GM23338 (cell line): ENCODE data around the gene TESK2.

Experiments used
- EZH2 ChIP-seq: fragments of 200-600 bp; sonication (generic); IDR thresholded peaks from one replicate; pipeline ENCODE4 v1.8.0; 2017; ENCODE audit warnings: antibody characterized with exemption, mild to moderate bottlenecking, low read depth; ENCODE audit not compliant: unreplicated experiment
- JUNB ChIP-seq: IDR thresholded peaks from one replicate; pipeline ENCODE4 v1.6.1; 2016; ENCODE audit warnings: antibody characterized with exemption; ENCODE audit not compliant: unreplicated experiment
- POLR2AphosphoS5 ChIP-seq: IDR thresholded peaks from 2 replicates; pipeline ENCODE4 v1.6.1; 2016; ENCODE audit warnings: antibody characterized with exemption, low read depth
- TF ChIP-seq, protein P1 (sequence below), 2 experiments: fragments of 200-600 bp in 1 of 2; sonication (generic) in 1 of 2; conservative IDR thresholded peaks; 2 replicates each; pipeline versions ENCODE4 v1.5.1 to v1.6.1; 2016 to 2017; ENCODE audit warnings: antibody characterized with exemption in 2 of 2, low read depth in 2 of 2, mild to moderate bottlenecking in 2 of 2, moderate library complexity in 1 of 2

DNA sequence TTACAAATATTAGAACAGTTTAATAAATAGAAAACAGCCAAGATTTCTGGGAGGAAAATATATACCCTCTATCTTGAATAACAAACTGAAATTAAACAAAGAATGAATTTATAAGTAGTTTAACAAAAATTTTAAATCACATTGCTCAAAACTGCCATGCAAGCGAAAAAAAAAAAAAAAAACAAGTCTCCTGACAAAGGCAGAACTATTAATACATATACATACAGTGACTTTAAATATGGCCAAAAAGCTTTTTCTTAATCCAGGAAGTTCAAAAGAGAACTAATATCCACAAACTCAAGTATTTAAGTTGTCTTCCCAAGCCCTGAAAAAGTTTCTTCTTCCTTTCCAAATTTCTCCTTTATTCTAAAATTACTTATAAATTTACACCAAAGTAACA is 87.2 kb downstream of the TESK2 start:
- TF ChIP-seq, protein P1, sequence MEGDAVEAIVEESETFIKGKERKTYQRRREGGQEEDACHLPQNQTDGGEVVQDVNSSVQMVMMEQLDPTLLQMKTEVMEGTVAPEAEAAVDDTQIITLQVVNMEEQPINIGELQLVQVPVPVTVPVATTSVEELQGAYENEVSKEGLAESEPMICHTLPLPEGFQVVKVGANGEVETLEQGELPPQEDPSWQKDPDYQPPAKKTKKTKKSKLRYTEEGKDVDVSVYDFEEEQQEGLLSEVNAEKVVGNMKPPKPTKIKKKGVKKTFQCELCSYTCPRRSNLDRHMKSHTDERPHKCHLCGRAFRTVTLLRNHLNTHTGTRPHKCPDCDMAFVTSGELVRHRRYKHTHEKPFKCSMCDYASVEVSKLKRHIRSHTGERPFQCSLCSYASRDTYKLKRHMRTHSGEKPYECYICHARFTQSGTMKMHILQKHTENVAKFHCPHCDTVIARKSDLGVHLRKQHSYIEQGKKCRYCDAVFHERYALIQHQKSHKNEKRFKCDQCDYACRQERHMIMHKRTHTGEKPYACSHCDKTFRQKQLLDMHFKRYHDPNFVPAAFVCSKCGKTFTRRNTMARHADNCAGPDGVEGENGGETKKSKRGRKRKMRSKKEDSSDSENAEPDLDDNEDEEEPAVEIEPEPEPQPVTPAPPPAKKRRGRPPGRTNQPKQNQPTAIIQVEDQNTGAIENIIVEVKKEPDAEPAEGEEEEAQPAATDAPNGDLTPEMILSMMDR (conservative IDR thresholded peaks at IDR 0.05; ENCODE audit: low read depth in 2 of 2): no peak
- TF ChIP-seq JUNB (no peak), POLR2AphosphoS5 (no peak), EZH2 (no peak)
